NCI-H69 (cell line): ENCODE measurements around the gene ART4.

ENCODE experiments used
- DNase-seq: peaks from one replicate; lab custom pipeline; 2025; lab: John Stamatoyannopoulos, UW

The ART4 gene

GRCh38 chr12:14852880-14853279 is 9.6 kb upstream of the ART4 start:
- no peak for DNase-seq

- DNase-seq: no peak
These were observed 7.8 kb upstream of the ART4 start for GRCh38 chr12:14850929-14851663.

- DNase-seq: no peak
These were observed 6.3 kb upstream of the ART4 start for GRCh38 chr12:14849661-14850060.

GRCh38 chr12:14846876-14847580 is 3.7 kb upstream of the ART4 start:
- no peak for DNase-seq

GRCh38 chr12:14846042-14846587 is 2.8 kb upstream of the ART4 start:
- DNase-seq: no peak

- peak; percentile 55 for DNase-seq
These were observed 2.0 kb upstream of the ART4 start for GRCh38 chr12:14845350-14845750.

GRCh38 chr12:14844401-14844800 is 1.1 kb upstream of the ART4 start:
- no peak for DNase-seq

- DNase-seq: no peak
These were observed 1.0 kb downstream of the ART4 start for GRCh38 chr12:14842315-14842714.

- no peak for DNase-seq
These were observed 1.6 kb downstream of the ART4 start for GRCh38 chr12:14841761-14842160.

- DNase-seq: peak; percentile 0
These were observed 2.7 kb downstream of the ART4 start for GRCh38 chr12:14840616-14841015.

GRCh38 chr12:14839262-14839661 is 4.1 kb downstream of the ART4 start:
- no peak for DNase-seq

- DNase-seq: no peak
These were observed 6.8 kb downstream of the ART4 start for GRCh38 chr12:14836336-14837210.

GRCh38 chr12:14834509-14834908 is 8.8 kb downstream of the ART4 start:
- no peak for DNase-seq

GRCh38 chr12:14833952-14834351 is 9.4 kb downstream of the ART4 start:
- no peak for DNase-seq

GRCh38 chr12:14833336-14833735 is 10.0 kb downstream of the ART4 start:
- no peak for DNase-seq

- DNase-seq: no peak
These were observed 14.4 kb downstream of the ART4 start for GRCh38 chr12:14828892-14829291.

- DNase-seq: no peak
These were observed 16.3 kb downstream of the ART4 start for GRCh38 chr12:14827043-14827442.

- no peak for DNase-seq
These were observed 16.8 kb downstream of the ART4 start for GRCh38 chr12:14826491-14826890.

- DNase-seq: no peak
These were observed 18.1 kb downstream of the ART4 start for GRCh38 chr12:14825256-14825655.

GRCh38 chr12:14824012-14824634 is 19.2 kb downstream of the ART4 start:
- DNase-seq: no peak

- no peak for DNase-seq
These were observed 29.3 kb downstream of the ART4 start, which contains the start of gene SMCO3 for GRCh38 chr12:14814014-14814413. TSS of gene SMCO3 (minus strand) at chr12:14814182. CDS start at chr12:14806680, 7,502 bp downstream.

GRCh38 chr12:14811486-14811885 is 31.8 kb downstream of the ART4 start:
- no peak for DNase-seq
